AG09309 (cell line): ENCODE results near the gene WDFY4.

ENCODE experiments used
- DNase-seq: peaks from one replicate; pipeline ENCODE4 v3.0.0-alpha.2; 2010; ENCODE audit warnings: low read depth
- H3K4me3 ChIP-seq: 2 replicates; pipeline ENCODE4 v1.5.1; 2011; ENCODE audit warnings: mild to moderate bottlenecking, low read depth, low read length, moderate library complexity; ENCODE audit not compliant: control insufficient read depth
- CTCF ChIP-seq: IDR thresholded peaks from 2 replicates; pipeline ENCODE4 v1.5.1; 2011; ENCODE audit warnings: mild to moderate bottlenecking, low read depth, low read length, inconsistent platforms; ENCODE audit not compliant: insufficient read depth, control insufficient read depth; ENCODE audit errors: missing control alignments

The WDFY4 gene

GRCh38 chr10:48833674-48834073 lies 149.0 kb downstream of the WDFY4 start:
- H3K4me3 ChIP-seq = no peak overlapping the region
- no peak for DNase-seq
- no peak for TF ChIP-seq CTCF

GRCh38 chr10:48834189-48834965 lies 149.7 kb downstream of the WDFY4 start:
- no peak overlapping the region for H3K4me3 ChIP-seq
- no peak for DNase-seq
- TF ChIP-seq CTCF = no peak

- TF ChIP-seq CTCF = no peak
- DNase-seq = no peak
- no peak overlapping the region for H3K4me3 ChIP-seq
Observed at GRCh38 chr10:48835781-48836180, 151.1 kb downstream of the WDFY4 start.

- TF ChIP-seq CTCF = no peak
- no peak for DNase-seq
- H3K4me3 ChIP-seq = no peak overlapping the region
Observed at GRCh38 chr10:48836605-48837004, 151.9 kb downstream of the WDFY4 start.

GRCh38 chr10:48838834-48839233 lies 154.2 kb downstream of the WDFY4 start:
- no peak for DNase-seq
- no peak overlapping the region for H3K4me3 ChIP-seq
- TF ChIP-seq CTCF = no peak

- no peak overlapping the region for H3K4me3 ChIP-seq
- no peak for TF ChIP-seq CTCF
- no peak for DNase-seq
Observed at GRCh38 chr10:48839809-48840679, 155.4 kb downstream of the WDFY4 start.
